HG03378 (cell line): ENCODE measurements around the gene ORM1.
"Not testable (repeated sequence)": the region's sequence is repeated elsewhere in the genome, so short reads cannot be mapped to it uniquely, and the experiment has no call there.

ENCODE experiments used
- ATAC-seq: cut with Tn5 transposase; IDR thresholded peaks from one replicate; pipeline ENCODE4 v1.9.1; 2021; ENCODE audit warnings: mild to moderate bottlenecking, moderate library complexity; ENCODE audit not compliant: unreplicated experiment

Gene ORM1

GRCh38 chr9:114322160-114322818 lies 609 bp upstream of the ORM1 start:
- not testable (repeated sequence) for ATAC-seq

- ATAC-seq = not testable (repeated sequence)
Observed at GRCh38 chr9:114323849-114324248, 951 bp downstream of the ORM1 start.

- ATAC-seq = no peak
Observed at GRCh38 chr9:114324492-114324891, 1.6 kb downstream of the ORM1 start.

GRCh38 chr9:114324965-114325364 lies 2.1 kb downstream of the ORM1 start:
- not testable (repeated sequence) for ATAC-seq

- not testable (repeated sequence) for ATAC-seq
Observed at GRCh38 chr9:114325684-114326254, 2.9 kb downstream of the ORM1 start.

GRCh38 chr9:114327749-114328148 lies 4.9 kb downstream of the ORM1 start:
- no peak for ATAC-seq

- ATAC-seq = not testable (repeated sequence)
Observed at GRCh38 chr9:114328357-114328820, 5.5 kb downstream of the ORM1 start.

- not testable (repeated sequence) for ATAC-seq
Observed at GRCh38 chr9:114328937-114329624, 6.2 kb downstream of the ORM1 start.

GRCh38 chr9:114329625-114330022 lies 6.7 kb downstream of the ORM1 start, which contains the start of gene ORM2:
Gene ORM2, plus strand, starts transcription at chr9:114329869. Its CDS starts 36 bp downstream, at chr9:114329905.
- not testable (repeated sequence) for ATAC-seq

- no peak for ATAC-seq
Observed at GRCh38 chr9:114330636-114331035, 7.7 kb downstream of the ORM1 start.

GRCh38 chr9:114331229-114332195 lies 8.6 kb downstream of the ORM1 start:
- ATAC-seq = not testable (repeated sequence)

GRCh38 chr9:114332474-114333040 lies 9.7 kb downstream of the ORM1 start:
- ATAC-seq = not testable (repeated sequence)

GRCh38 chr9:114333718-114334117 lies 10.8 kb downstream of the ORM1 start:
- ATAC-seq = not testable (repeated sequence)

GRCh38 chr9:114334490-114334889 lies 11.6 kb downstream of the ORM1 start:
- no peak for ATAC-seq

GRCh38 chr9:114335745-114336144 lies 12.8 kb downstream of the ORM1 start:
- ATAC-seq = no peak

- no peak for ATAC-seq
Observed at GRCh38 chr9:114336157-114336556, 13.3 kb downstream of the ORM1 start.

- no peak for ATAC-seq
Observed at GRCh38 chr9:114336699-114337395, 13.9 kb downstream of the ORM1 start.

- ATAC-seq = no peak
Observed at GRCh38 chr9:114338187-114338586, 15.3 kb downstream of the ORM1 start.

- ATAC-seq = peak; percentile 79
Observed at GRCh38 chr9:114339130-114339908, 16.4 kb downstream of the ORM1 start.
